Measurements from ENCODE around the gene ACOT8.

DNA sequence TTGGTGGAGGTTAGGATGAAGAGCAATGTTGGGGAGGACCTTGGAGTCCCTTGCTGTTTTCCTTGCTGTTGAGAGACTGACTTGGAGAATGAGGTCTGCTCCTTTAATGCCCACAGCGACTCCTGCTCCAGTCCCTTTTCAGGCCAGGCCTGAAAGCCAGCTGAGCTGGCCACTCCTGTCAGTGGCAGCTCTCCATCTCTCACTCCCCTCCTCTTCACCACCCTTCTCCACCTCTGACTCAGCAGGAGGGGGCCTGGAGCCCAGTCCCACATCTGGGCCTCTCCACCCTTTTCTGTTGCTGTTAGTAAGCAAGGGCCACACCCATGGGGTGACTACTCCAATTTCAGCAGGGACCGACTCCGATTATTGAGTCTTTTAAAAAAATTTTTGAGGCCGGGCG, 21.4 kb downstream of the ACOT8 start:
- TF ChIP-seq NFYB (CRISPR knock-in tag; conservative IDR thresholded peaks at IDR 0.05; ENCODE audit: low read depth) = no peak
- no peak for TF ChIP-seq CREB1 (CRISPR knock-in tag; IDR thresholded peaks at IDR 0.05)
- TF ChIP-seq, protein P1, sequence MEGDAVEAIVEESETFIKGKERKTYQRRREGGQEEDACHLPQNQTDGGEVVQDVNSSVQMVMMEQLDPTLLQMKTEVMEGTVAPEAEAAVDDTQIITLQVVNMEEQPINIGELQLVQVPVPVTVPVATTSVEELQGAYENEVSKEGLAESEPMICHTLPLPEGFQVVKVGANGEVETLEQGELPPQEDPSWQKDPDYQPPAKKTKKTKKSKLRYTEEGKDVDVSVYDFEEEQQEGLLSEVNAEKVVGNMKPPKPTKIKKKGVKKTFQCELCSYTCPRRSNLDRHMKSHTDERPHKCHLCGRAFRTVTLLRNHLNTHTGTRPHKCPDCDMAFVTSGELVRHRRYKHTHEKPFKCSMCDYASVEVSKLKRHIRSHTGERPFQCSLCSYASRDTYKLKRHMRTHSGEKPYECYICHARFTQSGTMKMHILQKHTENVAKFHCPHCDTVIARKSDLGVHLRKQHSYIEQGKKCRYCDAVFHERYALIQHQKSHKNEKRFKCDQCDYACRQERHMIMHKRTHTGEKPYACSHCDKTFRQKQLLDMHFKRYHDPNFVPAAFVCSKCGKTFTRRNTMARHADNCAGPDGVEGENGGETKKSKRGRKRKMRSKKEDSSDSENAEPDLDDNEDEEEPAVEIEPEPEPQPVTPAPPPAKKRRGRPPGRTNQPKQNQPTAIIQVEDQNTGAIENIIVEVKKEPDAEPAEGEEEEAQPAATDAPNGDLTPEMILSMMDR (IDR thresholded peaks at IDR 0.05) = no peak
- TF ChIP-seq, protein P2, sequence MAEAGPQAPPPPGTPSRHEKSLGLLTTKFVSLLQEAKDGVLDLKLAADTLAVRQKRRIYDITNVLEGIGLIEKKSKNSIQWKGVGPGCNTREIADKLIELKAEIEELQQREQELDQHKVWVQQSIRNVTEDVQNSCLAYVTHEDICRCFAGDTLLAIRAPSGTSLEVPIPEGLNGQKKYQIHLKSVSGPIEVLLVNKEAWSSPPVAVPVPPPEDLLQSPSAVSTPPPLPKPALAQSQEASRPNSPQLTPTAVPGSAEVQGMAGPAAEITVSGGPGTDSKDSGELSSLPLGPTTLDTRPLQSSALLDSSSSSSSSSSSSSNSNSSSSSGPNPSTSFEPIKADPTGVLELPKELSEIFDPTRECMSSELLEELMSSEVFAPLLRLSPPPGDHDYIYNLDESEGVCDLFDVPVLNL (CRISPR knock-in tag; IDR thresholded peaks at IDR 0.05; ENCODE audit: borderline replicate concordance, low read depth) = no peak
- TF ChIP-seq, protein P3, sequence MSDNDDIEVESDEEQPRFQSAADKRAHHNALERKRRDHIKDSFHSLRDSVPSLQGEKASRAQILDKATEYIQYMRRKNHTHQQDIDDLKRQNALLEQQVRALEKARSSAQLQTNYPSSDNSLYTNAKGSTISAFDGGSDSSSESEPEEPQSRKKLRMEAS (CRISPR knock-in tag; IDR thresholded peaks at IDR 0.05) = no peak
- TF ChIP-seq NR2C2 (CRISPR knock-in tag; IDR thresholded peaks at IDR 0.05) = no peak
- TF ChIP-seq, protein P4, sequence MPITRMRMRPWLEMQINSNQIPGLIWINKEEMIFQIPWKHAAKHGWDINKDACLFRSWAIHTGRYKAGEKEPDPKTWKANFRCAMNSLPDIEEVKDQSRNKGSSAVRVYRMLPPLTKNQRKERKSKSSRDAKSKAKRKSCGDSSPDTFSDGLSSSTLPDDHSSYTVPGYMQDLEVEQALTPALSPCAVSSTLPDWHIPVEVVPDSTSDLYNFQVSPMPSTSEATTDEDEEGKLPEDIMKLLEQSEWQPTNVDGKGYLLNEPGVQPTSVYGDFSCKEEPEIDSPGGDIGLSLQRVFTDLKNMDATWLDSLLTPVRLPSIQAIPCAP (CRISPR knock-in tag; IDR thresholded peaks at IDR 0.05) = no peak
